Activated naive CD4-positive, alpha-beta T cell treated with Interleukin-2 at 50 U/mL for 16 hours (primary cell): Measurements from ENCODE around the gene DNAH3.

Experiments
- DNase-seq: peaks from one replicate; pipeline ENCODE4 v3.0.0-alpha.2; 2020

DNAH3 gene

DNA sequence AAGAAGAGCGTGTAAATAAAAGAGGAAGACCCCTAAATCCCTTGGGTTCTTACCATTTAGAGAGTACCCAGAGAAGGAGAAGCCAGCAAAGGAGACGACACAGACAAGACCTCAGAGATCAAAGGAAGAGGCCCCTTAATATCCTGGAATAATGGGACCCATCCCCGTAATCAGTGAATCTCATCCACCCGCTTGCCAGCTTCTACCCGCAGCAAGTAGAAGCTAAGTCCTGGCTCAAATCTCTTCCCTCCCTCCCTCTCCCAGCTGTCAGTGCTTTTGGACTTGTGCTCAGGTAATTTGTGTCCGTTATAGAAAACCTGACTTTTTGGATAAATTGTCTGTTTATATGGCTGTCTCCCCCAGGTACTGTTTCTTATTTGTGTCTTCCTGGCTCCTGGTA is 248.2 kb downstream of the DNAH3 start:
- DNase-seq: no peak

- DNase-seq: peak; percentile 4
Measured at GRCh38 chr16:20901436-20902112, 249.1 kb downstream of the DNAH3 start.

DNA sequence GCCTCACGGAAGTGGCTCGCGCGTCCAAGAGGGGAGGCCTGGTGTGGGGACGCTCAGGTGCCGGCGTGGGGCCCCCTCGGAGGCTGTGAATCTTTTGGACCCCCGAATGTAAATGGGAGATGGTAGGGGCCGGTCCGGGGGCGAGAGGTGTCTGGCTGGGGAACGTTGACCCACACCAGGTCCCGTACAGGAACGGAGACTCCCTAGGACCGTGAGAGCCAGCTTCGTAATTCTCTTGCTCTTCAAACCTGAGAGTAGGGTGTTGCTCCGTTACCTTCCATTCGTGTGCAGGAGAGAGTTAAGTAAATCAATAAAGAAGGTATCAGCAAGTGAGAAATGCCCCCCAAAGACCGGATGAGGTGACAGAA is 249.6 kb downstream of the DNAH3 start:
- no peak for DNase-seq

DNA sequence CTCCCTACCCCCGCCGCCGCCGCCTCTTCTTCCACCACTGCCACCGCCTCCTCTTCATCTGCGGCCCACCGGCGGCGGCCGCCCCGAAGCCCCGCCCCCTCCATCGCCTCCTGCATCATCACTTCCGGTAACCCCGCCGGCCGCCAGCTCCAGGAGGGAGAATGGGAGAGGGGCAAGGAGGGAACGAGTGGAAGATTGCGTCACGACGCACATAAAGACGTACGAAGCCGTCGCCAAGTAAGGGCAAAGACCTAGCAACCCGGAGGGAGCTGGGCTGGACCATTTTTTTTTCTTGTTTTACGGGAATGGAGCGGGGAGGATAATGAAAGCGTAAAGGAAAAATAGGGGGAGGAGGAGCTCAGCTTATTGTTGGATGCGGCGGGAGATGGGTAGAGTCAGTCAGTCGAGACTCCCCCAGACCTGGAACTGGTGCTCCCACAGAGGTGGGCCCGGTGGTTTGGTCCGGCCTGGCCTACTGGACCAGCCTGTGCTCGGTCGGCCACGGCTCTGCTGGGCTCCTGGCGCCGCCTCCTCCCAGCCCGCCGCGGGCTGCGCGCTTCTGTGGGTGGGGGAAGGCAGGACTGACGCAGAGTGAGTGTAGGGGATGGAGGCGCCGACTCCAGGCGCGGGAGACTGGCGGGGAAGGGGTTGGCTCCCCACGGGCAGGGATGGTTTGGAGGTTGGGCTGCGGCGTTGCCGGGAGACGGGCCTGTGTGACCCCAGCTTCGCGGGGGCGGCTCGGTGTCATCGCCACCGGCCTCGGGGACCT is 250.2 kb downstream of the DNAH3 start, which contains the start of the genes DCUN1D3 and LYRM1:
DCUN1D3 (minus strand) TSS at position 60 of the 769 bp plus-strand sequence. CDS start 37,820 bp downstream, outside the sequence.
LYRM1 (plus strand) TSS at position 473 of the 769 bp plus-strand sequence. CDS start 14,785 bp downstream, outside the sequence.
- DNase-seq: peak; percentile 89

DNA sequence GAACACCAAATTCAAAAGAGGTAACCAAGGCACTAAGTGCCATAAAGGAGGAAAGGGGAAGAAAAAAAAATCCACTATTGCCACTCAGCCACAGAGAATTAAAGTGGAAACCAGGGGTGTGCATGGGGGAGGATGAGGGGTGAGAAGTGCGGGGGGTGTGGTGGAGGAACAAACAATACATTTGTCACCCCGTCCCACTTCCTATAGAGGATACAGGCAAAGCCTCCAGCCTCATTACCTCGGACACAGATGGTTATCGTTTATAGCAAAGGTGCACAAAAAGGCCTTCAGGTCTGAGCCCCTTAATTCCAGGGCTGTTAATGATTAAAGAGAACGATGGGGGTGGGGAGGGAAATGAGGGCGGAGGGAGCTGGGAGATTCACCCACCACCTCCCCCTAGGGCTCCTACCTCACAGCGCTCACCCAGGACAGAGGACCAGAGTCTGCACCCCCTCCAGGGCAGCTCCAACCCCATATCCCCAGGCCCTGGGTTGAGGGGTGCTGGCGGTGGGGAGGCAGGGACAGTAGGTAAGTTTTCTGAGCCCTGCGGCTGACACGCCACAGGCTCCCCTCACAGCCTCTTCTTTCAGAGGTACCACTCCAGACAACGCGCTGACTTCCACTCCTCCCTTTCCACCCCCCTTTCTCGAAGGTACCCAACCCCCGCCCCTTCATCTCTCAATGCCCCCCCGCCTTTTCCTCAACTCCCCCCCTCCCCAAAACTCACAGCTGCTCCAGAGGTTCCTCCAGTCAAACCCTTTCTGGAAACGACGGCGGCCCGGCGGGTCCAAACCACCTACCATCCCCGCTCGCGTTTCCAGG is 251.0 kb downstream of the DNAH3 start:
- DNase-seq: no peak

- no peak for DNase-seq
Measured at GRCh38 chr16:20899071-20899470, 251.6 kb downstream of the DNAH3 start.

DNA sequence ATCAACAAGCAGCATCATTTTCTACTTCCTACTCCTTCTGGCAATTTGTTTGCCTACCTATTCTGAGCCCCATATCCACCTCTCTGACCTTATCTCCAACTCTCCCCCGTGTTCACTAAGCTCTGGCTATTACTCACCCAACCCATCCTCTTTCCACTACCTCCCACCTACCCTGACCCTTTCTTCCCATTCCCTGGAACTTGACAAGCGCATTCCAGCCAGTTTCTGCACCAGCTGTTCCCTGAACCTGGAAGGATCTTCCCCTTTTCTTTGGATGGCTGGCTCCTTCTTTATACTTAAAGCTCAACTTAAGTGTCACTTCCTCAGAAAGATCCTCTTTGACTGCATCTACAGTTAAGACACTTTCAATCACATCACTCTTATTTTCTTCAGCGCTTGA is 252.7 kb downstream of the DNAH3 start:
- no peak for DNase-seq

DNA sequence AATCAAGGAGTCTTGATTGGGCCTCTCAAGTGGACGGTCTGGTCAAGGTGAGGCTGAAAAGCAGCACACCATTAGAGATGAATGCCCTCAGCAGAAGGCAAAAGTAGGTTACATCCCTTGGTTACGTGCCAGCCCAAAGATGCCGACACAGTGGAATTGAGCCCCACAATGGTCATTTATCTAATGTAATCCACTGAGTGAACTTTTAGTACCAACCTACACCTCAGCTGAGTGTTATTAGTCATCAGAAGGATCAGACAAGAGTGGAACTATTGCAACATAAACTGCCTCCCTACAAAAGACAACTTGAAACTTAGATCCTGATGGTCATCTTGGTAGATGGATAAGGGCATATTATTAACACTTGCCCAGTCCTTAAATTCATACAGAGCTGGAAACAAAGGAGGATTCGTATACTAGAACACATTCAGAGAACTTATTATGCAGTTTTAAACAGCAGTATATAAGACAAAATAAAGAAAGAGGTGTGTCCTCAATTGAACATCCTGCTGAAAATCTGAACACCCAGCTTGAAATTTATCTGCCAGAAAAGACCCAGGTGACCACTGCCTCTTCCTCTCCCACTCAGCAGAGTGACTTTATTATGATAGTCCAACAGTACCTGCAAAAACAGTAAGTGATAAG is 253.3 kb downstream of the DNAH3 start:
- DNase-seq: no peak

DNA sequence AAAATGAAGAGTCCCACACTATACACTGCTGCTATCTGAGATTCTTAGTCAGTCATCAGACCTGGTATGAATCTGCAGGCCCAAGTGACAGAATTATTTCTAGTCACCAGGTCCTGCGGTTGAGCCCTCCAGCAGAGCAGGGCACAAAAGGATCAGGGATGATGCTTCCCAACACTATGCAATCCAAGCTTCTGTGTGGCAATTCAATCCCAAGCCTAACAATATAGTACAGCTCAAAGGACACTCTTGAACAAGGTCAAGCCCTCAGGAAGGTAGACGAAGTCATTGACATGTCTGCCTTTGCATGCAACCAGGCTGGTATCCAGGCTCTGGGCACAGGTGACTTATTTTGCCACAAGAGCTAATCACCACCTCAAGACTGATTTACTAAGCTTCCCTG is 256.3 kb downstream of the DNAH3 start:
- DNase-seq: no peak

- no peak for DNase-seq
Measured at GRCh38 chr16:20889625-20890275, 260.9 kb downstream of the DNAH3 start.

DNA sequence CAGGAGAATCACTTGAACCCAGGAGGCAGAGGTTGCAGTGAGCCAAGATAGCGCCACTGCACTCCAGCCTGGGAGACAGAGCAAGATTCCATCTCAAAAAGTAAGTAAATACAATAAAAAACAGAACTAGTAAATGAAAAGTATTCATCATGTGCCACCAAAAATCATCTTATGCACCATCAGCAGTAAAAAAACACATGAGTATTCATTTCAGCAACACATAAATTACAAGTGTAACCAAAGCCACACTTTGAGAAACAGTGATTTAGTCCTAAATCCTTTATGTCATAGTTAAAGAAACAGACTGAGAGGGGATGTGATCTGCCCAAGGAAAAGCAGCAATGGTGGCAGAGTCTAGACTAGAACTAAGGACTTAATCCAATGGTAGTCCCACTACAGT is 263.4 kb downstream of the DNAH3 start:
- DNase-seq: no peak

DNA sequence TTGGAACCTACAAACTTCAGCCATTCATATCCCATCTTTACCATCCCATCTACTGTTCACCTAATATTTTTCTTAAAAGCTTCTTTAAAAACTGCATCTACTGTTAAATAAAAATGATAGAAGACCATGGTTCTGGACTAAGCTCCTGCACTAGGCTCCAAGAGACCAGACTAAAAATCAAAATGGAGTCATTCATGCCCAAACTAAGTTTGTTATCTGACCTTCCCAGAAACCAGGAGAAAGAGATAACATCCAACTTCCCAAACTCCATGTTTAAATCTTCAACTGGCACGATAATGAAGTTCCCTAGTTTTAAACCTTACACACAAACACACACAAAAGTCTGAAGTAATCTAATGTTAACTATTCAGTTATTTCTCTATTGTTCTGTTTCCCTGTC is 264.3 kb downstream of the DNAH3 start:
- DNase-seq: no peak

DNA sequence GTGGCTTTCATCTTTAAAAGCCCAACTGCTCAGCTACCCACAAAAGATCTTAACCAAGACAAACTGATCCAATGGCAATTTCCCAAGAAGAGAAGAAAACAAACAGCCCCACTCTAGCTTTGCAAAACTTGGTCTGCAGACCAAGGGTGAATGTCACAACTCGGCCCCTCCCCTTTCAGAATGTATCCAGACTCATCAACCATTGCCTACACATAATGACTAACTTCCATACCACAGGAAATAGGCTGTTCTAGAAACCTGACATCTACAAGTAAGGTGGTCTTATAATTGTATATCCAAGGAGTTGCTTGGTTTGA is 266.4 kb downstream of the DNAH3 start:
- DNase-seq: no peak

DNA sequence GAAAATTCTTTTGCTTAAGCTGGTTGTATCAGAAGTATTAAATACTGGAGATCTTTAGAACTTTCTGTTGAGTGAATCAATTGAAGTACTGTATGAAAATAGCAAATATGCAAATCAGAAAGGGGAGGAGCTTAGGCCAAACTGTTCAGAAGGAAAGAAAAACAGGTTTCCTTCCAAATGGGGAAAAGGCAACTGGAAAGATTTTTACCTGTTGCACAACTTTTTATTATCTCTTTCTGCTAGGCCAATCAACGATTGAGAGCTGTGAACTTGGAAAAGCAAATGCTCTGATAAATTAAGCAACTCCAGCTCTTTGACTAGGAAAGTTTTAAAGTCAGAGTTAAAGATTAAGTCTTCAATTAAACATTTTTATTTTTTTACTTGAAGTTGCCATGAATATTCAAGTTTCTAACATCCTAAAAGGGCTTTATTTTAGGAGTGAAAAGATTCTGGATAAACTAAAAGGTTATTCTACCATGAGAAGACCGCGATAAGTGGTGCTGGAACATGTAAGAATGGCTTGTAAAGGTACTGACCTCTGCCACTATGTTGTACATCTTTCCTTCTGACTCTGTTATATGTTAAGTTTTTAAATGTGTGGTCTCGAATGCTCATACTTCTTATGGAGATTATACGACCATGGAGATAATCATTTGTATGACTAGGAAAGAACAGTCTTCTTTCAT is 266.9 kb downstream of the DNAH3 start:
- DNase-seq: no peak
